ENCODE data around the gene TBCK.

GRCh38 chr4:106041294-106042002 lies 274.6 kb downstream of the TBCK start:
- no peak for TF ChIP-seq POLR2A (IDR thresholded peaks at IDR 0.05)
- TF ChIP-seq, protein P1, sequence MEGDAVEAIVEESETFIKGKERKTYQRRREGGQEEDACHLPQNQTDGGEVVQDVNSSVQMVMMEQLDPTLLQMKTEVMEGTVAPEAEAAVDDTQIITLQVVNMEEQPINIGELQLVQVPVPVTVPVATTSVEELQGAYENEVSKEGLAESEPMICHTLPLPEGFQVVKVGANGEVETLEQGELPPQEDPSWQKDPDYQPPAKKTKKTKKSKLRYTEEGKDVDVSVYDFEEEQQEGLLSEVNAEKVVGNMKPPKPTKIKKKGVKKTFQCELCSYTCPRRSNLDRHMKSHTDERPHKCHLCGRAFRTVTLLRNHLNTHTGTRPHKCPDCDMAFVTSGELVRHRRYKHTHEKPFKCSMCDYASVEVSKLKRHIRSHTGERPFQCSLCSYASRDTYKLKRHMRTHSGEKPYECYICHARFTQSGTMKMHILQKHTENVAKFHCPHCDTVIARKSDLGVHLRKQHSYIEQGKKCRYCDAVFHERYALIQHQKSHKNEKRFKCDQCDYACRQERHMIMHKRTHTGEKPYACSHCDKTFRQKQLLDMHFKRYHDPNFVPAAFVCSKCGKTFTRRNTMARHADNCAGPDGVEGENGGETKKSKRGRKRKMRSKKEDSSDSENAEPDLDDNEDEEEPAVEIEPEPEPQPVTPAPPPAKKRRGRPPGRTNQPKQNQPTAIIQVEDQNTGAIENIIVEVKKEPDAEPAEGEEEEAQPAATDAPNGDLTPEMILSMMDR (IDR thresholded peaks at IDR 0.05 in 8 of 11, conservative IDR thresholded peaks at IDR 0.05 in 3 of 11) = no peak

All from spleen (tissue), 7 donors.